ENCODE measurements around the gene ERICH6B. TPM values are rescaled to one million over a fixed set of nuclear protein-coding genes. Genes with fewer than 3 reads are reported as not detected.

ERICH6B gene
- total and polyA plus RNA-seq, 2 of the 13 experiments (the other 11 are each of a cell fraction or from before 2014, with no cell fraction given), result not detected

GRCh38 chr13:45542391-45542790, 73.1 kb downstream of the ERICH6B start:
- TF ChIP-seq ZFP91 (CRISPR knock-in tag; IDR thresholded peaks at IDR 0.05; ENCODE audit: borderline replicate concordance), result no peak
- in situ Hi-C loops (cut with HindIII; ENCODE audit: extremely low pct_ligation_motif_present, low pct_unique_long_range_greater_than_20kb), result no loop called here

GRCh38 chr13:45541806-45542205, 73.7 kb downstream of the ERICH6B start:
- TF ChIP-seq KAT7 (CRISPR knock-in tag; IDR thresholded peaks at IDR 0.05; ENCODE audit: borderline replicate concordance) (no peak), POLR2A (IDR thresholded peaks at IDR 0.05; ENCODE audit: insufficient read depth in 1 of 2, low read depth in 2 of 2, low read length in 2 of 2) (no peak), ZNF670 (CRISPR knock-in tag; IDR thresholded peaks at IDR 0.05; ENCODE audit: borderline replicate concordance) (no peak)
- no peak overlapping the region for H3K27ac ChIP-seq (ENCODE audit: extremely low read length, insufficient read depth, low read length)
- DNase-seq (ENCODE audit: low spot score), result no peak
- H3K4me1 ChIP-seq (ENCODE audit: insufficient read depth, low read length), result peaks cover 5% of the 10 kb centered on the region
- no TSS peak for BruUV-seq (replicated peaks)
- no peak for ATAC-seq
- H3K4me2 ChIP-seq (ENCODE audit: low read depth, low read length), result no peak overlapping the region
- no peak overlapping the region for H3K9ac ChIP-seq (ENCODE audit: insufficient read depth, low read depth, low read length)
- no peak overlapping the region for H2AFZ ChIP-seq (ENCODE audit: low read length)
- FAIRE-seq, result no peak
- H3K27me3 ChIP-seq (ENCODE audit: control insufficient read depth in 1 of 2, insufficient read depth in 2 of 2, low read length in 2 of 2), result no peaks in the 10 kb centered on the region
- ChIA-PET CTCF (ENCODE audit: low intra/inter-chr PET ratio, low total read pairs) (no interaction called here), POLR2A (no interaction called here)
- intact Hi-C loops (cut with micrococcal nuclease; ENCODE audit: unreplicated experiment), result no loop called here
- WGBS (ENCODE audit: low lambda C conversion rate), result 79% methylated on average over 4 of the region's 11 CpGs
- H3K79me2 ChIP-seq (ENCODE audit: insufficient read depth, low read length), result no peaks in the 10 kb centered on the region
- no peak overlapping the region for H3K4me3 ChIP-seq (replicated peaks in 1 of 3; ENCODE audit: insufficient read depth in 1 of 3, low read depth in 2 of 3, low read length in 3 of 3)
- H4K20me1 ChIP-seq (ENCODE audit: insufficient read depth, low read length), result no peaks in the 10 kb centered on the region
- H3K36me3 ChIP-seq (replicated peaks in 1 of 2; ENCODE audit: control insufficient read depth in 1 of 2, insufficient read depth in 2 of 2, low read length in 2 of 2), result no peaks in the 10 kb centered on the region
- no peaks in the 10 kb centered on the region for H3K9me3 ChIP-seq (ENCODE audit: low read length)
- in situ Hi-C loops (cut with HindIII; ENCODE audit: extremely low pct_ligation_motif_present, low pct_unique_long_range_greater_than_20kb), result no loop called here

More at GRCh38 chr13:45542391-45542790, 73.1 kb downstream of the ERICH6B start:
- Histone ChIP-seq H3K9me3 (ENCODE audit: low read length) (no peaks in the 10 kb centered on the region), H3K27me3 (ENCODE audit: control insufficient read depth in 1 of 2, insufficient read depth in 2 of 2, low read length in 2 of 2) (no peaks in the 10 kb centered on the region), H4K20me1 (ENCODE audit: insufficient read depth, low read length) (no peaks in the 10 kb centered on the region), H3K36me3 (replicated peaks in 1 of 2; ENCODE audit: control insufficient read depth in 1 of 2, insufficient read depth in 2 of 2, low read length in 2 of 2) (no peaks in the 10 kb centered on the region), H3K27ac (ENCODE audit: extremely low read length, insufficient read depth, low read length) (no peak overlapping the region), H3K4me3 (replicated peaks in 1 of 3; ENCODE audit: insufficient read depth in 1 of 3, low read depth in 2 of 3, low read length in 3 of 3) (no peak overlapping the region), H3K9ac (ENCODE audit: insufficient read depth, low read depth, low read length) (no peak overlapping the region), H2AFZ (ENCODE audit: low read length) (no peak overlapping the region), H3K79me2 (ENCODE audit: insufficient read depth, low read length) (no peaks in the 10 kb centered on the region), H3K4me1 (ENCODE audit: insufficient read depth, low read length) (peaks cover 11% of the 10 kb centered on the region), H3K4me2 (ENCODE audit: low read depth, low read length) (no peak overlapping the region)
- intact Hi-C loops (cut with micrococcal nuclease; ENCODE audit: unreplicated experiment), result no loop called here
- WGBS (ENCODE audit: low lambda C conversion rate), result 36% methylated on average over 6 of the region's 8 CpGs
- FAIRE-seq (no peak), ATAC-seq (no peak), DNase-seq (ENCODE audit: low spot score) (no peak)
- ChIA-PET POLR2A (no interaction called here), CTCF (ENCODE audit: low intra/inter-chr PET ratio, low total read pairs) (no interaction called here)
- BruUV-seq (replicated peaks), result no TSS peak
